IPS-NIHi7 (cell line): ENCODE measurements around the gene NKAIN2.
"Not testable (repeated sequence)": the region's sequence is repeated elsewhere in the genome, so short reads cannot be mapped to it uniquely, and the experiment has no call there.

Experiments used
- DNase-seq: peaks from one replicate; pipeline ENCODE4 v3.0.0; 2012; ENCODE audit warnings: mixed read lengths; ENCODE audit errors: extremely low spot score

The NKAIN2 gene

GRCh38 chr6:124319410-124319809, 515.7 kb downstream of the NKAIN2 start:
- DNase-seq = no peak

- DNase-seq = no peak
Observed at GRCh38 chr6:124324237-124324636, 520.6 kb downstream of the NKAIN2 start.

GRCh38 chr6:124330197-124330596, 526.5 kb downstream of the NKAIN2 start:
- no peak for DNase-seq

GRCh38 chr6:124334359-124334758, 530.7 kb downstream of the NKAIN2 start:
- DNase-seq = no peak

GRCh38 chr6:124339610-124340334, 536.1 kb downstream of the NKAIN2 start:
- DNase-seq = no peak

GRCh38 chr6:124348339-124348738, 544.7 kb downstream of the NKAIN2 start:
- DNase-seq = not testable (repeated sequence)

GRCh38 chr6:124355146-124355545, 551.5 kb downstream of the NKAIN2 start:
- no peak for DNase-seq

- no peak for DNase-seq
Observed at GRCh38 chr6:124356276-124356810, 552.7 kb downstream of the NKAIN2 start.

GRCh38 chr6:124356811-124357210, 553.1 kb downstream of the NKAIN2 start:
- DNase-seq = no peak

- no peak for DNase-seq
Observed at GRCh38 chr6:124368131-124368530, 564.5 kb downstream of the NKAIN2 start.

- no peak for DNase-seq
Observed at GRCh38 chr6:124371974-124372475, 568.4 kb downstream of the NKAIN2 start.

GRCh38 chr6:124373386-124373785, 569.7 kb downstream of the NKAIN2 start:
- no peak for DNase-seq

GRCh38 chr6:124389127-124389526, 585.5 kb downstream of the NKAIN2 start:
- DNase-seq = peak; percentile 15

GRCh38 chr6:124393536-124393935, 589.9 kb downstream of the NKAIN2 start:
- DNase-seq = no peak

GRCh38 chr6:124396361-124396760, 592.7 kb downstream of the NKAIN2 start:
- DNase-seq = no peak

- DNase-seq = no peak
Observed at GRCh38 chr6:124400261-124400999, 596.8 kb downstream of the NKAIN2 start.

- not testable (repeated sequence) for DNase-seq
Observed at GRCh38 chr6:124410425-124410824, 606.8 kb downstream of the NKAIN2 start.

- DNase-seq = not testable (repeated sequence)
Observed at GRCh38 chr6:124412657-124413056, 609.0 kb downstream of the NKAIN2 start.

GRCh38 chr6:124420116-124420840, 616.6 kb downstream of the NKAIN2 start:
- DNase-seq = no peak

- DNase-seq = no peak
Observed at GRCh38 chr6:124423621-124424020, 620.0 kb downstream of the NKAIN2 start.

- DNase-seq = no peak
Observed at GRCh38 chr6:124430740-124431318, 627.2 kb downstream of the NKAIN2 start.

GRCh38 chr6:124432620-124433019, 629.0 kb downstream of the NKAIN2 start:
- no peak for DNase-seq
